Measurements from ENCODE around the gene PPARD.

The PPARD gene

DNA sequence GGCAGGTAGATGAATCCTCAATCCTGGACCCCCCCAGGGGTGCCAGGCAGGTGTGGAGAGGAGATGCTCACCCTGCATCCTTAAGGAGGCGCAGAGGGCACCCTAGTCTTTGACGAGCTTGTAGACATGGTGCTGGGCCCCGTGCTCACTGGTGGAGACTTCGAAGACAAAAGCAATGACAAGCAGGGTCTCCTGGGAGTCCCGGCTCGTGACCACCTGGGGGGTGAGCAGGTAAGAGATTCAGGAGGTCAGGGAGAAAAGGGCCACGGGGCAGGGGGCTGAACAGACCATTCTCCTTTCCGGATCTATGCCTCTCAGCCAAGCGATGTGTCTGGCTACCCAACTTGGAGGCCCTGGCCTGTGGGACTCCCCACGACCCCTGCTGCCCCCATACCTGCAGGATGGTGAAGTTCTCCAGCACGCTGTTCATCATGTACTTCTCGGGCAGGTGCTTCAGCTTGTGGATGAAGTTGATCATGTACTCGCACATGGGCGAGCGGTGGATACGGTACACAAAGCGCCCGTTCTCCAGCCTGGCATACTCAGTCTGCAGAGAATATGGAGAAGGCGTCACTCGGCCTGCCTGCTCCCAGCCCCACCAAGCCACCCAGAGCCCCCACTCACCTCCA is 132.7 kb downstream of the PPARD start:
- no peak for DNase-seq

- DNase-seq = no peak
Measured at GRCh38 chr6:35475573-35475972, 133.2 kb downstream of the PPARD start.

DNA sequence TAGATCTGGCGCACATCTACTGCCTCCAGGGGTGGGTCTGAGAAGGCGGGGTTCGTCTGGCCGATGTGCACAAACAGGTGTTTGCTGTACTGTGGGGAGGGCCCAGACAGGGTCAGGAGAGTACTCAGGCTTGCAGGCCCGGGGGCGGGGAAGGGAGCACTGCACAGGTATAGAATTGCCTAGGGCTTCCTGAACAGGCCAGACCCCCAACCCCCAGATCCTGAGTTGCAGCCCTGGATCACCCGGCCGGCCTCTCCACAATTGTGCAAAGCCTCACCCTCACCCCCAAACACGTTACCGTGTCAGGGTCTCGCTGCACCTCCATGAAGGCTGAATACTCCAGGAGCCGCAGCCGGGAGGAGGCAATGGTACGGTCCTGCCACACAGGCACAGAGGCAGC is 133.6 kb downstream of the PPARD start:
- DNase-seq = no peak

GRCh38 chr6:35477028-35477427 is 134.7 kb downstream of the PPARD start:
- DNase-seq = no peak

All from activated CD4-positive, alpha-beta T cell treated with anti-CD3 and anti-CD28 coated beads, Interleukin-2, amount 50 U/mL, for 48 hours (primary cell).